Measurements from ENCODE around the gene CDK11A. TPM values are rescaled to one million over a fixed set of nuclear protein-coding genes. Genes with fewer than 3 reads are reported as not detected.
"Not testable (repeated sequence)": the region's sequence is repeated elsewhere in the genome, so short reads cannot be mapped to it uniquely, and the experiment has no call there.

The CDK11A gene
- total and polyA plus RNA-seq, 11 donors, result 4.2 to 30.1 (median 16.7) TPM

- intact Hi-C loops (cut with DNase I), result loop anchor here in 1 of 10 donors (1.0 kb wide), 1 partner anchor 64 kb away; no protein-coding TSS in a partner anchor
- no peak overlapping the region for H3K27ac ChIP-seq
- no peaks in the 10 kb centered on the region for H3K9me3 ChIP-seq
- H3K4me3 ChIP-seq, result no peak overlapping the region
- no peaks in the 10 kb centered on the region for H3K27me3 ChIP-seq
- WGBS, 4 donors, result 90 to 93% (median 91%) methylated on average over 19 to 27 of the region's 27 CpGs
- TF ChIP-seq CTCF (IDR thresholded peaks at IDR 0.05), result no peak
- no peak for TF ChIP-seq POLR2A (IDR thresholded peaks at IDR 0.05)
- no peak for DNase-seq
- H3K4me1 ChIP-seq, result peaks cover 0 to 6% (median 0%) of the 10 kb centered on the region in 12 donors
- peak in 1 of 4 donors; percentile 15 for ATAC-seq
- peaks cover 0 to 54% (median 45%) of the 10 kb centered on the region in 9 donors for H3K36me3 ChIP-seq
These were observed 59.0 kb downstream of the CDK11A start for GRCh38 chr1:1664941-1665814.

GRCh38 chr1:1664318-1664717 is 59.8 kb downstream of the CDK11A start:
- peaks cover 0 to 47% (median 39%) of the 10 kb centered on the region in 9 donors for H3K36me3 ChIP-seq
- 59 to 86% (median 82%) methylated on average over 3 to 7 of the region's 11 CpGs for WGBS, 4 donors
- intact Hi-C loops (cut with DNase I); H3K27ac ChIP-seq; H3K4me3 ChIP-seq; H3K27me3 ChIP-seq; H3K4me1 ChIP-seq; DNase-seq; H3K9me3 ChIP-seq; ATAC-seq: not testable (repeated sequence)

GRCh38 chr1:1662830-1663560 is 61.2 kb downstream of the CDK11A start:
- H3K27ac ChIP-seq, result peak overlapping the region in 1 of 12 donors; percentile 44
- H3K27me3 ChIP-seq; DNase-seq; H3K4me3 ChIP-seq; H3K4me1 ChIP-seq; ATAC-seq; intact Hi-C loops (cut with DNase I); H3K9me3 ChIP-seq: not testable (repeated sequence)
- 77 to 81% (median 78%) methylated on average over 14 to 15 of the region's 15 CpGs for WGBS, 4 donors
- H3K36me3 ChIP-seq, result peaks cover 0 to 37% (median 29%) of the 10 kb centered on the region in 9 donors

GRCh38 chr1:1662392-1662791 is 61.8 kb downstream of the CDK11A start:
- 85 to 90% (median 89%) methylated on average over 8 to 9 of the region's 9 CpGs for WGBS, 4 donors
- Histone ChIP-seq H3K27ac (peak overlapping the region in 1 of 12 donors; percentile 44), H3K36me3 (peaks cover 0 to 32% (median 23%) of the 10 kb centered on the region in 9 donors)
- ATAC-seq; H3K9me3 ChIP-seq; H3K4me3 ChIP-seq; H3K4me1 ChIP-seq; H3K27me3 ChIP-seq; DNase-seq; intact Hi-C loops (cut with DNase I): not testable (repeated sequence)

- peak within 1 kb of the TSS; percentile 50 to 75 (median 68) for H3K4me3 ChIP-seq
- H3K36me3 ChIP-seq, result peaks cover 4 to 41% (median 33%) of the 10 kb centered on the region in 9 donors
- TF ChIP-seq CTCF (IDR thresholded peaks at IDR 0.05), result peak in 11 of 12 donors; percentile 11 to 42 (median 33)
- TF ChIP-seq POLR2A (IDR thresholded peaks at IDR 0.05), result peak in 1 of 2 donors; percentile 47
- H3K27ac ChIP-seq, result peak within 1 kb of the TSS; percentile 89 to 100 (median 94)
- intact Hi-C loops (cut with DNase I), result loop anchor here in 2 of 10 donors (5.0 to 10.0 kb wide), 2 partner anchors 63 to 84 kb away; partner anchors contain the start of genes CDK11A (in 1 of the 2) and SSU72 (in 1 of the 2)
- H3K9me3 ChIP-seq, H3K27me3 ChIP-seq: not testable (repeated sequence)
- peaks cover 0 to 22% (median 1%) of the 10 kb centered on the region in 12 donors for H3K4me1 ChIP-seq
- WGBS, 4 donors, result 0% methylated on average over 55 to 71 of the region's 96 CpGs
- ATAC-seq (peak; percentile 79 to 96 (median 92)), DNase-seq (peak; percentile 95 to 97 (median 95))
These were observed 65.3 kb downstream of the CDK11A start, which contains the start of gene CDK11B for GRCh38 chr1:1658583-1659549. Gene CDK11B, minus strand, starts transcription at chr1:1659004. Its CDS starts 1,519 bp downstream, at chr1:1657485.

Data from heart left ventricle (tissue), 16 donors.